SKM-1 treated with dmso at 0.1 percent for 144 hours (cell line): ENCODE measurements around the gene EPB41L4B.

Source experiments
- DNase-seq: peaks from one replicate; lab custom pipeline; 2025; ENCODE audit not compliant: unreplicated experiment; lab: John Stamatoyannopoulos, UW

The EPB41L4B gene

DNA sequence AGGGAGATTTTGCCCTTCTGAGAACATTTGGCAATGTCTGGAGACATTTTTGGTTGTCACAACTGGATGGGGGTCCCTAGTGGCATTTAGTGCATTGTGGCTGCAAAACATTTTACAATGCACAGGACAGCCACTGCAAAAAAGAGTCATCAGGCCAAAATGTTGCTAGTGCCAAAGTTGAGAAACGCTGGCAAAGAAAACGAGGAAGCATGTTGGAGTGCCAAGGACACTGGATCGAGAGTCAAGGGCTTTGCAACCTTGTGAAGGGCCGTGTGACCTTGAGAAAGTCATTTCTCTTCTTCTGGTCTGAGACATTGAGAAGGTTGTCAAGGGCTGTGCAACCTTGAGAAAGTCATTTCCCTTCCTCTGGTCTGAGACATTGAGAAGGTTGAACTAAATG lies 108.1 kb downstream of the EPB41L4B start:
- DNase-seq = no peak

DNA sequence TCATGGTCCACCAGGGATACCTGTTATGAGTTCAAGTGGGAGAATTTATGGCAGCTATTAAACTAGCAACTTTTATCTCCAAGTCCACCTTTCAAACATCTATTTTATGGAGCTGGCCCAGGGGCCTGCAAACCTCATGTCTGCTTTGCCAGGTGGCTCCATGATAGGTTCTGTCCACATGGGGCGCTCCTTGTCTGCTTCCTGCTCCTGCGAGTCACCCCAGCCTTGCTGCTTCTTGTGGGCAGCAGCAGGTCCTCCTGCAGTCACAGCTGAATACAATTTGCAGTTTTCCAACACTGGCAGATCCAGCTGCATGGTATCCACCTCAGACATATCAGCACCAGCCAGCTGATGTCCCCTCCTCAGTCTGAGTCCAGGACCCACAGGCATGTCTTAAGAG lies 114.2 kb downstream of the EPB41L4B start:
- DNase-seq = no peak

DNA sequence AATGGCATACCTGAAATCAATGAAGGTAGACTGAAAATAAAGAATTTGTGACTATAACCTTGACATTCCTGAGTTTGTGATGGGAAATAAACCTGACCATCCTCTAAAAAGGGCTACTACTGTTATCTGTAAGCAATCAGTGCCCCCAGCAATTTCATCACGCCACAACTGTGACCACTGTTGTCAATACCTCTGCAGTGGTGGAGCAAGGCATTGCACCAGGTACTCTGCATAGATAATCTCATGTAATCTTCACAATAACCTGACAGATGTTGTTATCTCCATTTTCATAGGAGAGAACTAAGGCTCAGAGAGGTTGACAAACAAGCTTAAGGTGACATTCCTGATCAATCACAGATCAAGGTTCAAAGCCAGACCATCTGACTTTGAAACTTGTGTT lies 115.3 kb downstream of the EPB41L4B start:
- DNase-seq = no peak

DNA sequence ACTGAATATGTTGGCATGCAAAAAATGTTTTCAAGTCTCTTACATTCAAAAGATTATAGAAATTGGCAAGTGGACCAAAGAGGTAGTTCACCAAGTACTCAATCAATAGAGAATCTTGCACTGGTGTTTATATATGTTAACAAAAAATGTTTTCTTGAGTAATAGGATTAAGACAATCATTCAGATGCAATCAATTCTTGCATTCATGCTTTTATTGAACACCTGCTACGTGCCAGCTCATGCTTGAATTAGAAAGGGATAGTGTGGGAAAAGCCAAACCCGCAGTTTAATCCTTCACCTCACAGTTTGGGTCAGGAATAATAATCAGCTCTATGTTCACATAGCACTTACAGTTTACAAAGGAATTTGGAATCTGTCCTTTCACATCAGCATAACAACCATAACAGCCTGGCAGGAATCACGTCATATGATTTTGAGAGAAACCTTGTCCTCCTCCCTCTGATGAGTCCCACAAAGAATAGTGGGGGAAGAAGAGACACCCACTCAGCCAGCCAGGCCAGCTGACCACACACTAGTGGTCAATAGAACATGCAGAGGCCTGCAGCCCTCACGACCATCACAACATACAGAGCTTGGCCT lies 117.0 kb downstream of the EPB41L4B start:
- no peak for DNase-seq

DNA sequence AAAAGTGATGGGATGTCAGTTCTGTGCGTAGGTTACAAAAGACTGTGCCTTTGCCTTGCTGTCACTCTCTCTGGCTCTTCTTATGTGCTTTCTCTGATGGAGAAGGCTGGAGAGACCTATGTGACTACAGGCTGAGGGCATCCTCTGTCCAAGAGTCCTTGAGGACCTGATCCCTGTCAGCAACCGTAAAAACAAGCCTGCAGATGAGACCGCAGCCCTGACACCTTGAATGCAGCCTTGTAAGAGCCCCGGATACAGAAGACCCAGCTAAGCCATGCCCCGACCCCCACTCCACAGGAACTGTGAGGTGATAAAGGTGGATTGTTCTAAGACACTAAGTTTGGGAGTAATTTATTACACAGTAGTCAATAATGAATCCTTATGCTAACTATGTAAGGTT lies 121.2 kb downstream of the EPB41L4B start:
- no peak for DNase-seq

DNA sequence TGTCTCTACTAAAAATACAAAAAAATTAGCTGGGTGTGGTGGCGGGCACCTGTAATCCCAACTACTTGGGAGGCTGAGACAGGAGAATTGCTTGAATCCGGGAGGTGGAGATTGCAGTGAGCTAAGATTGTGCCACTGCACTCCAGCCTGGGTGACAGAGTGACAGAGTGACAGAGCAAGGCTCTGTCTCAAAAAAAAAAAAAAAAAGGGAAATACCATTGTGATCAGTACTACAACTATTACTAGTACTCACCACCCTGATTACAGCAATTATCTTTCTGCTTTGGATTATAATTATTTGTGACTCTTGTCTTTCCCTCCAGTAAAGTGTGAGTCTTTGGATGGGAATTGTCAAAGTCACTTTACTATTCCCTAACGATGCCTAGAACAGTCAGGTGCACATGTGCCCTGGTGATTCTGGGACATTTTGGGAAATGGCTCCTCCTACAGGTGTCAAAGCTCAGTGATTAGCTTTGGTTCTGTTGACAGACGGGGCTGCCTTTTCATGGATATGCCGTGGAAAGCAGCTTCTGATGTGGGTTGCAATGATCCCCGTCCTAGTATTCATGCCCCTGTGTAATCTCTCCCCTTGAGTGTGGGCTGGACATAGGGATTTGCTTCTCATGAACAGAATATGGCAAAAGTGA lies 122.0 kb downstream of the EPB41L4B start:
- DNase-seq = no peak

DNA sequence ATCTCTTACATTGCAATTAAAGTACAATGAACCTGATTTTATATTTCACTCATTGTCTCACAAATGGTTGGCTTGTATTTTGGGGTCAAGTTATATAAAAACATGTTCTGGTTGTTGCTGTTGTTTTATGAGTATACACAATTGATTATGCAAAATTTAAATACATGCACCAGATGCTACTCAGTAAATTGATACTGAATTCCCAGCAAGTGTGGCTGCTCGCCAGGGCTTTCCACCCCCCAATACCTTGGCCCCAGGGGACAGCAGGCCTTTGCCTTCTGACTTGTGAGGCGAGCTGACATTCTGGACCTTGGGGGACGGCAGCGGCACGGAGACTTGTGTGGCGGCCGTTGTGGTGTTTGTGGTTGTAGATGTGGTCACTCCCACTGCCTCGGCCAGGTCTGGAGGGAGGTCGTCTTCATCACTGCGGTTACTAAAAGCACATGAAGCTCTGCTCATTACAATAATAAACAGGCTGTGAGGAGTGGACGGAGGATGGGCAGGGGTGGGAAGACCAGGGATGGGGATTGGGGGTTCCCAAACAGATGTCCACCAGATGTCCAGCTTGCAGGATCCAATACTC lies 126.8 kb downstream of the EPB41L4B start:
- DNase-seq = no peak

DNA sequence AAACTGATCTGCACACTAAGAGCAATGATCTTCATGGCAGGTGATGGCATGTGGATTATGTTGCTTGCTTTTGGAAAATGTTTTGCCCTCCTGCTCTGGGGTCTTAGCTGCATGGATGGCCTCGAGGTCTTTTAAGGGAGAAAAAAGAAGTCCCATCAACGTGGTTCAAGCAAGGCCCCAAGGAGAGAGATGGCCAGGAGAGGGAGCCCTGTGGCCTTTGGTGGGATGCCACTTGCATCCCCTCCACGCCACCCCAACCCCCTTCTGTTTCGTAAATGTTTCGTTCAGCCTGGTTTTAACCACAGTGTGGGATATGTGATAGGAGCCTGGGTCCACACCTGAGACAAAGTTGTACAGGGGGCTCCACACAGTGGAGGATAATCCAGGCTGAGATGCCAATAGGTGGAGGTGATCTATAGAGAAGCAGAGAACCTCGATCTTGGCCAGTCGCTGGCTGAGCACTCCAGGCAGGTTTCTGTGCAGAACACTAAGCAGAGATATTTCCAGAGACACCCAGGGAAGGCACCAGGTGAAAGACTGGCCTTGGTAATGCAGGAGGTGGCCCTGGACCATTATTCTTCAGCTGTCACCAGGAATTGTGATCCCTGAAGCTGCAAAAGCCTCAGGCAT lies 128.0 kb downstream of the EPB41L4B start:
- DNase-seq = no peak

DNA sequence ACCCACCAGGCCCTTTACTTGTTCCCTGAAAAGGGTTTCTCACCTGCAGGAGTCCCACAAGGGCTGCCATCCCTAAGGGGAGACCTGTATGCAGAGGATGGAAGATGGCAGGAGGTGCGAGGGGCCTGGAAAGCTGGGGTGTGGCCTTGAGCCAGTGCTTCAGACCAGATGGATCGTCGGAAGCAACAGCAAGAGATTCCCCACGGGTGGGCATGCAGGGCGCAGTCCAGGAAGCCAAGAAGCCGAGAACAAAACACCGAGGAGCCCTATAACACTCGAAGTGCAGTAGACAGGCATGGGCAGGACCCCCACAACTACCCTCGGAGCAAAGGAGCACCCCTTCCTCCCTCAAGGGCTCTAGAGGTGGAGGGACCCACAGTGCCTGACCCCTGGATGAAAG lies 129.1 kb downstream of the EPB41L4B start:
- DNase-seq = no peak

DNA sequence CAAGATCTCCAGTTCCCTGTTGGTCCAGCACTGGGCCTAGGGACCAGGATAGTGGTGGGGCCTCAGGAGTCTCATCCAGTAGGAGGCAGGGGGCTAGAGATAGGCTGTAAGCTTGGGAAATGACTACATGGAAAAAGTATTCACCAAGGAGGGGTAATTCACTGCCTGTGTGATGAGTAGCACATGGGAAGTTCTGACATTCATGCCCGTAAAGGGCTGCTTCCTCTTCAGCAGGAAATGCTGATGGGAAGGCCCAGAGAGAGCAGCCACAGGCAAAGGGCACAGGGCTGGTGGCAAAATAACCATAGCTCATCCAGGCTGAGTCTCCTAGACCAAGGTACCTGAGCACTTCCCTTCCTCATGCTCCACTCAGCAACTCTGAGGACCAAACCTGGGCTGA lies 130.7 kb downstream of the EPB41L4B start:
- no peak for DNase-seq

DNA sequence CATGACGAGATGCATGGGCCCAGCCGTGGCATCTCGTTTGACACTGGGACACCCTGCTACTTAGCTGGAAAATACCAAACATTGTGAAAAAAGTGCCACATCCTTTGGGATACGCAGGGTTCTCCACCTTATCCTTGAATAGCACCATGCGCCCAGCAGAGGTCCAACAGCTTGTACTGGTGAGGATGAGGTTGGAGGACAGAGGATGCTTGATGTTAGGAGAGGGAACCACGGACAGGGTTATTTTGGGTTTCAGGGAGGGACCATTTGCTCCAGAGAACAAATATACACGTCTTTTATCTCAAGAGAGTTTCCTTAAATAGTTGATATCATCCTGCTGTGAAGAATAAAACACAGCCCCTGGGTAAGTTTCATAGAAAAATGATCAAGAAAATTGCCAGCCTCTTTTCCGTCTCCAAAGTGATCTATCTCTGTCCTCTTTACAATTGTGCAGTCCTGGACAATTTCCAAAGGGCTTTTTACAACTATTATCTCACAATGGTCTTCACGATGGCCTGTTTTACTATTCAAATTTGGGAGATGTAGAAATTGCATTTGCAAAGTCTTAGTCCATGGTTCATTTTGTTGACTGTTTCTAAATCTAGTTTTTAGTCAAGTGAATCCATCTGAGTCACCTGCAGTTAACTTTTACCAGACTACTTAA lies 133.9 kb downstream of the EPB41L4B start:
- DNase-seq = no peak

DNA sequence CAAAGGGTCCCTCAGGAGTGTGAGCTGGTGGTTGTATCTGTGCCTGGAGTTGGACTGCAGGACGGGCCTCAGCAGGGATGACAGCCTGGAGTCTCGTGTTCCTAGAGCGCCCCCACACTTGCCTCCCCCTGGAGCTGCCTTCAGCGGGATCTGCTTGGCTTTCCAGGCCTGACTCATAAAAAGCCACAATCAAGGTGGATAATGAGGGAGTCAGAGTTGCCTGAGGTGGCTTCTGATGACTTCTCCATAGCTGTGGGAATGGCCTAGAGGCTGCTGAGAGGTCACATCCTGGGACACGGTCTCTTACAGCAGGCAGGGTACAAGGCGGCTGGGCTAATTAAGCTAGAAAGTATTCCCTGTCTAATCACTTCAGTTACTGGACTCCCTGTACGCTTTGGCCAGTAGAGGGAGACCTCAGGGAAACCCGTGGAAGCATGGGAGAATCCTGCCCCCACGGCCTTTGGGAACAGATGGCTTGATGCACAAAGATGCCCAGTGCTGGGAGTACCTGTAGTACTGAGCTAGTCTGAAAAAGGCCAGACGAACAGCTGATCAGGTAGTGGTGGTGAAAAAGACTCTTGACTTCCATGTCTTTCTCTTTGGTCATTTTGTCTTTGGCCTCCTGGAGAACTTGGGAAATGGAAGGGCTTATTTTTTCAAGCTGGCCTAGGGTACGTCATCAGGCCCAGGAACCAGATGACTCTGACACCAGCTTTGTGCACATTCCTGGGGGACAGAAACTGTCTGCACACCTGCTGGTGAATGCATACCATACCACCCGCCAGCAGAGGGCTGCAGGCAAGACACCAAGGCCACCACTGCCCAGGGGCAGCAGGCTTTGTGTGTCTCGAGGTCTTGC lies 137.7 kb downstream of the EPB41L4B start:
- DNase-seq = no peak

DNA sequence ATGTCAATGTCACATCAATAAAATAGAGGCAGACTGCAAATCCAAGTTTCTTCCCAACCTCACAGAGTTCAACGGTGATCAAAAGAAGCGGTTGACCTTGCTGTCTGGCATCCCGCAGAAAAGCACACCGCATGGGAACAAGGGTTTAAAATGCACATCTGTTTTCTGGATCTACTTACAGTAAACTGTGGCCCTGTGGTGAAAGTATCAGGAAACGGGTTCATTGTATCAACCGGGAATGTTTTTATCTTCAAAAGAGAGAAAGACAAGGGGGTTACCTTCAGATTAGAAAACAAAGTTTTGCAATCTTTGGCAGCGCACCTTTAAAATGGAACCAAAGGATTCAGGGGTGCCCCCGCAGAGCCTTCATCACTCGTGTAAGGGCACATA lies 138.3 kb downstream of the EPB41L4B start:
- no peak for DNase-seq

DNA sequence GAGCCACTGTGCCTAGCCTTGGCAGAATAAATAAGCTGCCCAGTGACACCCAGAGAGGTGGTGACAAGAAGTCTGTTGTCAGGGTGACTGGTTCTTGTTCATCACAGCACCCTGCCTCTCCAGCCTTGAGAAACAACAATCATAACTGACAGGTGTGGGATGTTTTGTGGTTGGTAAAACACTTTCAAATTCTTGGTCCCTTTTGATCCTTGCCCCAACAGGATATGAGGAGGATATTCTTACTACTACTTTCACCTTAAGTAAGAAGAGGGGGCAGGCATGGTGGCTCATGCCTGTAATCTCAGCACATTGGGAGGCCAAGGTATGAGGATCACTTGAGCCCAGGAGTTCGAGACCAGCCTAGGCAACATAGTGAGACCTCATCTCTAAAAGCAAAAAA lies 139.6 kb downstream of the EPB41L4B start:
- DNase-seq = no peak

DNA sequence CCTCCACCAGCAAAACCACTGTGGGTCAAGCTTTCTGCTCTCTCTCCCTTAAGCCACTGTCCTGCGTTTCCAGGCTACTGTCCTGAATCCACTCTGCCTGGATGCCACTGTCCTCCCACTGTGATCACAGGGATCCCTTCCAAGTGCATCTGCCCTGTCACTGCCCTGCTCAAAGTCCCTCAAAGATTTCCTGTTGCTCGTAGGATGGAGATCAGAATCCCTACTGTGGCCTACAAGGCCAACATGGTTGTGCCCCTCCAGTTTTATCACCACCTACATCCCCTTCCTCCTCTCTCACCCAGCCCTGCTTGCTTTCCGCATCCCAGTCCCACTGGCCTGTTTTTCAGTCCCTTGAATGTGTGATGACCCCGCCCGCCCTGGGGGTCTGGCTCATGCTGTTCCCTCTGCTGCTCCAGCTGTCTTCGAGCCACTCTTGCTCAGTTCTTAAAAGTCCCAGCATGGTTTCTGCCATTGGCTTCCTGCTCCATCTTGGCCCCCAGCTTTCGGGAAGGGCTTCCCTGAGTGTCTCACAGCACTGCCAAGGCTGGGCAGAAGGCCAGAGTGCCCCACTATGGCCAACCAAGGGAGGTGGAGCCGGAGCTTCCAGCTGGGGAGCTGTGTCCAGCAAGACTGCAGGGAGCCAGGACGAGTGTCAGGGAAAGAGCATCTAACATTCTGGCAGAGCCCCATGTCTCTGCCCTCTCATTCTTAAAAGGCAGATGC lies 140.9 kb downstream of the EPB41L4B start:
- no peak for DNase-seq

DNA sequence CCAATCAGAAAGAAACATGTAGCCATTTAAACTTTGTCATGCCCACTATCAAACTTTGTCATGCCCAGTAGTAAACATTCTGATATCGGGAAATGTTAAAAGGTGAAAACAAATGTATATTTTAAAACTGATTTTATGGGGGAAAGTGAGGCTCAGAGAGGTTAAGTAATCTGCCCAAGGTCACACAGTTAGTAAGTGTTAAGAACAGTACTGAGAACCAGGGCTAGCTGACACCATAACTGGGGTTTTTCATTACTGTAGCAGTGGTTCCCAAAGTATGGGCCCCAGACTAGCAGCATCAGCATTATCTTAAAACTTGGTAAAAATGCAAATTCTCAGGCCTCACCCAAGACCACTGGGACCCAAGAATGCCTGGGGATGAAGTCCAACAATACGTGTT lies 143.9 kb downstream of the EPB41L4B start:
- no peak for DNase-seq

DNA sequence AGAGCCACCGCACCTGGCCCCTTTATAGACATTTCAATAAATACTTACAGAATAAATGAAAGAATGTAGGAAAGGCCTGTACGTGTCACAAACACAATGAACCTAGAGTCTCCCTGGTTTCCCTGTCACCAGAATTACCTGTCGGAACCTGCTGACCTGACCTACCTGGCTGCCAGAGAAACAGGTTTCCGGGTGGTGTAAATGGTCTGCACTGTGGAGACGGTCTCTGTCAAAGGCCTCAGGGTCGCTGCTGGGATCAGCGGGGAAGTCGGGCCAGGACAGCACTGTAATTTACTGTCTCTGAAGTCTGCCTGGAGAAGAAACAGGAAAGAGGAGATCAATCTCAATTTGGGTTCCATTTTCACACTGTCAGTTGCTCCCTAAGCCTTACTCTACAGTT lies 144.5 kb downstream of the EPB41L4B start:
- no peak for DNase-seq

DNA sequence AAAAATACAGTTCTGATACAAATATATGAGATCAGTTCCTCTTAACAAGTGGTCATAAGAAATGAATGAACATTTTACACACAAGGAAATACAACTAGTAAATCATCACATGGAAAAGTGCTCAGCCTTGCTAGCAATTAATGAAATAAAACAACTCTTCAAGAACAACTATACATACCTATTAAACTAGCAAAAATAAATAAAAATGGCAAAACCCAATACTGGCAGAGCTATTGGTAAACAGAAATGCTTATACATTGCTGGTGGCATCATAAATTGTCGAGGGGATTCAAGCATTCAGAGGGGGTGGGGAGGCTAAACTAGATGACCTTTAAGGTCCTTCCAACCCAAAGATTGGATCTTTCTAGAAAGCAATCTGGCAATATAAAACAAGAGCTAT lies 147.9 kb downstream of the EPB41L4B start:
- no peak for DNase-seq

DNA sequence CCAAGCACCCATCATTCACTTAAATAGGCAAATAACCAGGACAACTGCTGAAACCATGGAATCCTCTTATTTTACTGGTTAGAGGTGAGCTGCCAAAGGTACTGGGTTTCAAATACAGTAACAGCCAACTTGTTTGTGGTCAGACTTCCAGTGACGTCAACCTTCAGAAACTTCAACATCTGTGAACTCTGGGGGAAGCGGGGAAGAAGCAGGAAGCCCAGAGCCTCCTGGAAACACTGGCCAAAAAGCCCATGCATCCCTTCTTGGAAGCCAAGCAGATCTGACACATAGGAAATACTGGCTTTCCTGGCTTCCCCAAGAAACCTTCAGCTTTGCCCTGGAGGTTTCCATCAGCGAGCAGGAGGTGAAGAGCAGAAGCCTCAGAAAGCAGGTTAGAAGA lies 148.9 kb downstream of the EPB41L4B start:
- no peak for DNase-seq

DNA sequence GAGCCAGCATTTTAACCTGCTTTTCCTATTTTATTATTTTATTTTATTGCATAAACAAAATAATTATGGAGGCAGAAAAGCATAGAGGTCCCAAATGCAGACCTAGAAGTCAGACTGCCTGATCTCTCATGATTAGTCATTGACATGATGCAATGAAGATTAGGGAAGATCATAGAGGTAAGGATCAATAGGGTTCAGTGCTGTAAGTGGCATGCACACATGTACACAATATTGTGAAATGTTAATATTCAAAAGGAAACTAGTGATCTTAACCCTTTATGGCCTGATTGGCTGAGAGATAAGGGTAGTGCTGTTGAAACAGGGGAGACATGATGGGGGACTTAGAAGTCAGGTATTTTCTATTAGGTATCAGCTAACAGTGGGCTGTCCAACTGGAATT lies 152.7 kb downstream of the EPB41L4B start:
- no peak for DNase-seq
